HFFc6 (cell line): ENCODE data around the gene ZSCAN30. TPM values are rescaled to one million over a fixed set of nuclear protein-coding genes. Genes with fewer than 3 reads are reported as not detected.

Experiments
- DNase-seq: peaks from one replicate; pipeline ENCODE4 v3.0.0-alpha.2; 2018
- H3K27ac Mint-ChIP-seq: 2 replicates; pipeline ENCODE4 v1.8.0; 2020; ENCODE audit warnings: mild to moderate bottlenecking, mixed read lengths
- H3K27me3 Mint-ChIP-seq: 2 replicates; pipeline ENCODE4 v1.8.0; 2021; ENCODE audit warnings: mild to moderate bottlenecking, moderate library complexity, mixed read lengths; ENCODE audit not compliant: insufficient read depth
- H3K36me3 Mint-ChIP-seq: 2 replicates; pipeline ENCODE4 v1.8.0; 2021; ENCODE audit warnings: low read depth, mixed read lengths
- H3K4me1 Mint-ChIP-seq: 2 replicates; pipeline ENCODE4 v1.8.0; 2020; ENCODE audit warnings: low read depth, mixed read lengths
- H3K4me3 Mint-ChIP-seq: 2 replicates; pipeline ENCODE4 v1.8.0; 2020; ENCODE audit warnings: mild to moderate bottlenecking, moderate library complexity, mixed read lengths
- H3K9me3 Mint-ChIP-seq: 2 replicates; pipeline ENCODE4 v1.8.0; 2020; ENCODE audit warnings: mild to moderate bottlenecking, mixed read lengths
- CTCF ChIP-seq: fragments of 200-600 bp; sonication (generic); IDR thresholded peaks from 2 replicates; pipeline ENCODE4 v1.5.0; 2021; ENCODE audit warnings: antibody characterized with exemption, mild to moderate bottlenecking
- total RNA-seq, 6 experiments: library from RNA; stranded (reverse); fragmentation: NEBNext Ultra II Directional; extraction: Animal tissue kit (Norgen Biotek cat#: 25700); gene quantifications; 2 replicates in 1 of 6; 3 replicates in 5 of 6; pipeline ENCODE4 v1.2.3, GENCODE V29; 2021

ZSCAN30 gene
- total RNA-seq, 6 experiments from 2014 or later = 10.9 to 16.1 (median 14.7) TPM

GRCh38 chr18:35245719-35246317 lies 44.2 kb downstream of the ZSCAN30 start:
- Mint-ChIP-seq H3K36me3 (peaks cover 84% of the 10 kb centered on the region), H3K27me3 (no peaks in the 10 kb centered on the region; the same call in 1 of the 2 replicates), H3K4me1 (no peaks in the 10 kb centered on the region), H3K4me3 (no peak overlapping the region), H3K9me3 (peaks cover 86% of the 10 kb centered on the region), H3K27ac (no peak overlapping the region)
- DNase-seq = no peak
- TF ChIP-seq CTCF = no peak

GRCh38 chr18:35244671-35245070 lies 45.4 kb downstream of the ZSCAN30 start:
- Mint-ChIP-seq H3K9me3 (peaks cover 74% of the 10 kb centered on the region), H3K27me3 (no peaks in the 10 kb centered on the region; the same call in 1 of the 2 replicates), H3K4me1 (no peaks in the 10 kb centered on the region), H3K4me3 (no peak overlapping the region), H3K36me3 (peaks cover 72% of the 10 kb centered on the region), H3K27ac (no peak overlapping the region)
- DNase-seq = no peak
- TF ChIP-seq CTCF = no peak

- Mint-ChIP-seq H3K27me3 (no peaks in the 10 kb centered on the region; the same call in 1 of the 2 replicates), H3K36me3 (peaks cover 54% of the 10 kb centered on the region), H3K4me3 (no peak overlapping the region), H3K27ac (no peak overlapping the region), H3K9me3 (peaks cover 55% of the 10 kb centered on the region), H3K4me1 (no peaks in the 10 kb centered on the region)
- no peak for TF ChIP-seq CTCF
- DNase-seq = no peak
These were observed 47.6 kb downstream of the ZSCAN30 start for GRCh38 chr18:35242426-35242825.

GRCh38 chr18:35241448-35241804 lies 48.6 kb downstream of the ZSCAN30 start:
- Mint-ChIP-seq H3K4me3 (peak overlapping the region; percentile 97), H3K27me3 (no peaks in the 10 kb centered on the region), H3K36me3 (peaks cover 44% of the 10 kb centered on the region), H3K9me3 (peaks cover 45% of the 10 kb centered on the region), H3K27ac (peak overlapping the region; percentile 99), H3K4me1 (no peaks in the 10 kb centered on the region)
- no peak for DNase-seq
- TF ChIP-seq CTCF = no peak

GRCh38 chr18:35240664-35241447 lies 49.2 kb downstream of the ZSCAN30 start, which contains the start of gene ZNF397:
TSS of gene ZNF397 (plus strand) at chr18:35241034. CDS start at chr18:35242471, 1,437 bp downstream.
- Mint-ChIP-seq H3K4me3 (peak within 1 kb of the TSS; percentile 97), H3K4me1 (no peaks in the 10 kb centered on the region), H3K9me3 (peaks cover 39% of the 10 kb centered on the region), H3K36me3 (peaks cover 38% of the 10 kb centered on the region), H3K27ac (peak within 1 kb of the TSS; percentile 99), H3K27me3 (no peaks in the 10 kb centered on the region)
- TF ChIP-seq CTCF = no peak
- peak; percentile 94 for DNase-seq
